Breast epithelium (tissue), 4 donors: Measurements from ENCODE around the gene PPP2R3A. TPM values are rescaled to one million over a fixed set of nuclear protein-coding genes. Genes with fewer than 3 reads are reported as not detected.

ENCODE experiments used
- DNase-seq, 2 donors: peaks; one replicate each; pipeline ENCODE4 v3.0.0-alpha.2; 2019; ENCODE audit warnings: low spot score in 2 of 2
- H3K27ac ChIP-seq, 2 donors: fragments of 200-600 bp; sonication (generic) in 1 of 2; one replicate each; pipeline ENCODE4 v1.5.1; 2016 to 2019; ENCODE audit warnings: mild to moderate bottlenecking in 1 of 2
- H3K27me3 ChIP-seq, 2 donors: fragments of 200-600 bp; sonication (generic) in 1 of 2; one replicate each; pipeline versions ENCODE4 v1.5.1 to v1.6.0; 2017 to 2019; ENCODE audit warnings: control low read depth in 1 of 2, mild to moderate bottlenecking in 1 of 2
- H3K36me3 ChIP-seq: fragments of 200-600 bp; one replicate; pipeline ENCODE4 v1.5.1; 2019
- H3K4me1 ChIP-seq, 2 donors: fragments of 200-600 bp; sonication (generic); one replicate each; pipeline ENCODE4 v1.5.1; 2016 to 2019; ENCODE audit warnings: control low read depth in 1 of 2
- H3K4me3 ChIP-seq, 3 donors: fragments of 200-600 bp; sonication (generic); 1 replicate in 2 of 3; 2 replicates in 1 of 3; pipeline ENCODE4 v1.5.1; 2016 to 2019; ENCODE audit warnings: mild to moderate bottlenecking in 3 of 3, moderate library complexity in 2 of 3
- H3K9me3 ChIP-seq, 2 donors: fragments of 200-600 bp; sonication (generic) in 1 of 2; one replicate each; pipeline ENCODE4 v1.5.1; 2016 to 2019; ENCODE audit warnings: control low read depth in 1 of 2
- CTCF ChIP-seq, 3 donors: fragments of 450-650 bp; IDR thresholded peaks; one replicate each; pipeline ENCODE4 v1.5.1; 2016 to 2017; ENCODE audit warnings: antibody characterized with exemption in 3 of 3, mild to moderate bottlenecking in 3 of 3, moderate library complexity in 3 of 3
- POLR2A ChIP-seq: fragments of 450-650 bp; IDR thresholded peaks from one replicate; pipeline ENCODE4 v1.6.1; 2016; ENCODE audit warnings: antibody characterized with exemption, mild to moderate bottlenecking, moderate library complexity
- POLR2AphosphoS5 ChIP-seq, 3 donors: sonication (generic); formaldehyde crosslinking; IDR thresholded peaks; one replicate each; pipeline ENCODE4 v1.6.1; 2017; ENCODE audit warnings: antibody characterized with exemption in 3 of 3
- intact Hi-C: fragments of 100-400 bp; cut with DNase I; formaldehyde crosslinking; loops from one replicate; pipeline ENCODE4 v1.15.1; 2023; ENCODE audit warnings: low total_unique reads
- total RNA-seq, 3 donors: library from RNA; depleted of rRNA; stranded (reverse); fragments of >200 nt; gene quantifications; one replicate each; pipeline ENCODE4 v1.1.0, GENCODE V29; 2016

PPP2R3A gene
- total RNA-seq, 3 donors from 2014 or later, result 10.4 to 43.6 (median 20.6) TPM

GRCh38 chr3:136171097-136171542 is 205.6 kb downstream of the PPP2R3A start:
- Histone ChIP-seq H3K27ac (no peak overlapping the region), H3K27me3 (no peaks in the 10 kb centered on the region), H3K9me3 (no peaks in the 10 kb centered on the region), H3K36me3 (no peaks in the 10 kb centered on the region), H3K4me3 (no peak overlapping the region), H3K4me1 (no peaks in the 10 kb centered on the region)
- intact Hi-C loops, result loop anchor here (10.0 kb wide), 1 partner anchor 1984 kb away; no protein-coding TSS in a partner anchor
- TF ChIP-seq POLR2AphosphoS5 (IDR thresholded peaks at IDR 0.05), result no peak
- TF ChIP-seq CTCF (IDR thresholded peaks at IDR 0.05), result no peak
- TF ChIP-seq POLR2A, result no peak
- no peak for DNase-seq

GRCh38 chr3:136173939-136174490 is 208.5 kb downstream of the PPP2R3A start:
- Histone ChIP-seq H3K27me3 (no peaks in the 10 kb centered on the region), H3K9me3 (no peaks in the 10 kb centered on the region), H3K27ac (no peak overlapping the region), H3K36me3 (no peaks in the 10 kb centered on the region), H3K4me1 (no peaks in the 10 kb centered on the region), H3K4me3 (no peak overlapping the region)
- DNase-seq, result no peak
- TF ChIP-seq CTCF (IDR thresholded peaks at IDR 0.05) (no peak), POLR2AphosphoS5 (IDR thresholded peaks at IDR 0.05) (no peak), POLR2A (no peak)
- intact Hi-C loops, result loop anchor here (10.0 kb wide), 1 partner anchor 1981 kb away; no protein-coding TSS in a partner anchor

- intact Hi-C loops, result loop anchor here (10.0 kb wide), 1 partner anchor 1977 kb away; no protein-coding TSS in a partner anchor
- Histone ChIP-seq H3K4me3 (no peak overlapping the region), H3K9me3 (no peaks in the 10 kb centered on the region), H3K4me1 (peaks cover 0 to 3% of the 10 kb centered on the region in 2 donors), H3K27me3 (no peaks in the 10 kb centered on the region), H3K36me3 (no peaks in the 10 kb centered on the region), H3K27ac (no peak overlapping the region)
- DNase-seq, result no peak
- TF ChIP-seq CTCF (IDR thresholded peaks at IDR 0.05) (no peak), POLR2AphosphoS5 (IDR thresholded peaks at IDR 0.05) (no peak), POLR2A (no peak)
Measured at GRCh38 chr3:136177876-136178275, 212.3 kb downstream of the PPP2R3A start.

- DNase-seq, result no peak
- TF ChIP-seq POLR2A, result no peak
- TF ChIP-seq CTCF (IDR thresholded peaks at IDR 0.05), result no peak
- no peak for TF ChIP-seq POLR2AphosphoS5 (IDR thresholded peaks at IDR 0.05)
- no peak overlapping the region for H3K4me3 ChIP-seq
- no peak overlapping the region for H3K27ac ChIP-seq
- intact Hi-C loops, result no loop called here
- H3K36me3 ChIP-seq, result no peaks in the 10 kb centered on the region
- no peaks in the 10 kb centered on the region for H3K27me3 ChIP-seq
- H3K4me1 ChIP-seq, result peaks cover 0 to 3% of the 10 kb centered on the region in 2 donors
- H3K9me3 ChIP-seq, result no peaks in the 10 kb centered on the region
Measured at GRCh38 chr3:136181741-136182140, 216.2 kb downstream of the PPP2R3A start.

- no peaks in the 10 kb centered on the region for H3K27me3 ChIP-seq
- no peaks in the 10 kb centered on the region for H3K36me3 ChIP-seq
- TF ChIP-seq POLR2AphosphoS5 (IDR thresholded peaks at IDR 0.05), result no peak
- no peak for DNase-seq
- peaks cover 0 to 5% of the 10 kb centered on the region in 2 donors for H3K4me1 ChIP-seq
- no peak overlapping the region for H3K4me3 ChIP-seq
- intact Hi-C loops, result no loop called here
- no peaks in the 10 kb centered on the region for H3K9me3 ChIP-seq
- peak overlapping the region in 1 of 2 donors; percentile 8 for H3K27ac ChIP-seq
Measured at GRCh38 chr3:136184703-136185102, 219.2 kb downstream of the PPP2R3A start.
